ENCODE results near the gene KLHDC4. TPM values are rescaled to one million over a fixed set of nuclear protein-coding genes. Genes with fewer than 3 reads are reported as not detected.

KLHDC4 gene
- total and polyA plus RNA-seq, 10 of the 15 experiments (the other 5 are each of a cell fraction or from before 2014, with no cell fraction given), result 0.80 to 62.1 (median 32.8) TPM

- Histone ChIP-seq H3K9me3 (replicated peaks; ENCODE audit: control insufficient read depth, insufficient read depth, low read length) (no peaks in the 10 kb centered on the region), H3K27ac (ENCODE audit: control insufficient read depth, insufficient read depth) (no peak overlapping the region), H3K4me2 (ENCODE audit: control insufficient read depth, insufficient read depth) (no peak overlapping the region), H3K79me2 (ENCODE audit: control insufficient read depth, insufficient read depth, low read length) (no peaks in the 10 kb centered on the region), H3K4me1 (ENCODE audit: control insufficient read depth, insufficient read depth, low read length) (no peaks in the 10 kb centered on the region), H2AFZ (ENCODE audit: control insufficient read depth, low read depth, low read length) (no peak overlapping the region), H3K27me3 (replicated peaks in 1 of 2; ENCODE audit: control insufficient read depth in 2 of 2, insufficient read depth in 2 of 2, low read length in 1 of 2) (peaks cover 0 to 2% of the 10 kb centered on the region in 2 experiments; a peak in 2 of 4 replicates), H3K9ac (ENCODE audit: control insufficient read depth, insufficient read depth, low read length) (no peak overlapping the region), H3K36me3 (ENCODE audit: control insufficient read depth in 2 of 2, insufficient read depth in 2 of 2, low read length in 1 of 2) (no peaks in the 10 kb centered on the region), H3K4me3 (no peak overlapping the region), H4K20me1 (ENCODE audit: control insufficient read depth, insufficient read depth) (no peaks in the 10 kb centered on the region)
- BruUV-seq (replicated peaks), result no TSS peak
- POLR2A ChIA-PET, result no interaction called here
- in situ Hi-C loops (cut with MboI) (no loop called here), intact Hi-C loops (cut with micrococcal nuclease; ENCODE audit: unreplicated experiment) (no loop called here)
- ATAC-seq (no peak), DNase-seq (ENCODE audit: low read depth, low spot score) (no peak), FAIRE-seq (no peak)
- 47% methylated on average over 22 of the region's 25 CpGs for WGBS (ENCODE audit: insufficient coverage, insufficient replicate concordance, low lambda C conversion rate, missing lambda C conversion rate)
- SMC1A ChIA-PET (ENCODE audit: uncharacterized antibody, unreplicated experiment), result no interaction called here
- CTCF ChIA-PET, result no interaction called here
- TF ChIP-seq EZH2 (IDR thresholded peaks at IDR 0.05; ENCODE audit: borderline replicate concordance, control insufficient read depth, low read depth, low read length), result no peak
- TF ChIP-seq BHLHE40 (IDR thresholded peaks at IDR 0.05; ENCODE audit: borderline replicate concordance in 1 of 2, low read depth in 2 of 2, low read length in 1 of 2), result no peak
- TF ChIP-seq, protein P1, sequence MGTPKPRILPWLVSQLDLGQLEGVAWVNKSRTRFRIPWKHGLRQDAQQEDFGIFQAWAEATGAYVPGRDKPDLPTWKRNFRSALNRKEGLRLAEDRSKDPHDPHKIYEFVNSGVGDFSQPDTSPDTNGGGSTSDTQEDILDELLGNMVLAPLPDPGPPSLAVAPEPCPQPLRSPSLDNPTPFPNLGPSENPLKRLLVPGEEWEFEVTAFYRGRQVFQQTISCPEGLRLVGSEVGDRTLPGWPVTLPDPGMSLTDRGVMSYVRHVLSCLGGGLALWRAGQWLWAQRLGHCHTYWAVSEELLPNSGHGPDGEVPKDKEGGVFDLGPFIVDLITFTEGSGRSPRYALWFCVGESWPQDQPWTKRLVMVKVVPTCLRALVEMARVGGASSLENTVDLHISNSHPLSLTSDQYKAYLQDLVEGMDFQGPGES (IDR thresholded peaks at IDR 0.05), result no peak
- TF ChIP-seq TBL1XR1 (IDR thresholded peaks at IDR 0.05; ENCODE audit: low read depth, low read length), result no peak
- TF ChIP-seq PML (IDR thresholded peaks at IDR 0.05; ENCODE audit: low read length), result no peak
- no peak for TF ChIP-seq POLR2A (IDR thresholded peaks at IDR 0.05; ENCODE audit: low read depth, low read length)
- no peak for TF ChIP-seq SUZ12 (IDR thresholded peaks at IDR 0.05; ENCODE audit: unreplicated experiment)
- no peak for TF ChIP-seq SUPT20H (IDR thresholded peaks at IDR 0.05; ENCODE audit: borderline replicate concordance, control insufficient read depth, low read depth, low read length)
- TF ChIP-seq RB1 (IDR thresholded peaks at IDR 0.05; ENCODE audit: borderline replicate concordance), result no peak
- TF ChIP-seq ZSCAN29 (IDR thresholded peaks at IDR 0.05), result no peak
- TF ChIP-seq ESRRA (IDR thresholded peaks at IDR 0.05; ENCODE audit: low read length), result no peak
- no peak for TF ChIP-seq SREBF1 (IDR thresholded peaks at IDR 0.05; ENCODE audit: low read length)
- TF ChIP-seq RUNX3 (IDR thresholded peaks at IDR 0.05; ENCODE audit: low read length), result no peak
- no peak for TF ChIP-seq KDM1A (IDR thresholded peaks at IDR 0.05; ENCODE audit: borderline replicate concordance)
- TF ChIP-seq SPI1 (IDR thresholded peaks at IDR 0.05; ENCODE audit: borderline replicate concordance, insufficient read depth, low read depth, low read length), result no peak
- TF ChIP-seq FOS (IDR thresholded peaks at IDR 0.05; ENCODE audit: borderline replicate concordance, extremely low read depth, insufficient read length), result no peak
- RAD21 ChIA-PET (ENCODE audit: unreplicated experiment), result no interaction called here
Observed at GRCh38 chr16:87662254-87663204, 103.3 kb downstream of the KLHDC4 start.

All from GM12878 (cell line).